RWPE2 (cell line): Measurements from ENCODE around the gene MOCS1.
A peak's percentile ranks its signal among the peaks of the same experiment; 100 is the strongest.

Experiments used
- ATAC-seq: fragments of 200-7000 bp; cut with Tn5 transposase; 3 replicates; pipeline ENCODE4 v1.9.1; 2021; ENCODE audit warnings: low read depth
- DNase-seq: peaks from one replicate; pipeline ENCODE4 v3.0.0-alpha.2; 2020; ENCODE audit warnings: low spot score
- H3K27ac ChIP-seq: fragments of 450-650 bp; 2 replicates; pipeline ENCODE4 v1.5.1; 2017; ENCODE audit warnings: mild to moderate bottlenecking; ENCODE audit not compliant: poor library complexity, severe bottlenecking
- H3K27me3 ChIP-seq: fragments of 250-450 bp; sonication (Bioruptor Pico); 2 replicates; pipeline ENCODE4 v1.5.1; 2021; ENCODE audit warnings: mild to moderate bottlenecking, moderate library complexity; ENCODE audit not compliant: insufficient read depth, poor library complexity, severe bottlenecking
- H3K36me3 ChIP-seq: fragments of 250-450 bp; sonication (Bioruptor Pico); 2 replicates; pipeline ENCODE4 v1.5.1; 2020; ENCODE audit warnings: low read depth, mild to moderate bottlenecking, moderate library complexity
- H3K4me1 ChIP-seq: fragments of 250-450 bp; sonication (Bioruptor Pico); 2 replicates; pipeline ENCODE4 v1.5.1; 2021; ENCODE audit warnings: mild to moderate bottlenecking, moderate library complexity; ENCODE audit not compliant: insufficient read depth, poor library complexity, severe bottlenecking
- H3K4me3 ChIP-seq: fragments of 250-450 bp; sonication (Bioruptor Pico); 2 replicates; pipeline ENCODE4 v1.5.1; 2021; ENCODE audit warnings: mild to moderate bottlenecking, moderate library complexity; ENCODE audit not compliant: severe bottlenecking
- H3K9me3 ChIP-seq: fragments of 250-450 bp; sonication (Bioruptor Pico); 2 replicates; pipeline ENCODE4 v1.5.1; 2021; ENCODE audit warnings: mild to moderate bottlenecking, moderate library complexity; ENCODE audit not compliant: severe bottlenecking
- CTCF ChIP-seq: fragments of 450-650 bp; IDR thresholded peaks from one replicate; pipeline ENCODE4 v1.5.1; 2017; ENCODE audit warnings: mild to moderate bottlenecking, moderate library complexity; ENCODE audit not compliant: poor library complexity, severe bottlenecking

Gene MOCS1

GRCh38 chr6:39937686-39938333 lies 3.5 kb upstream of the MOCS1 start:
- no peak overlapping the region for H3K27ac ChIP-seq
- no peak for ATAC-seq
- no peaks in the 10 kb centered on the region for H3K27me3 ChIP-seq
- DNase-seq, result no peak
- no peaks in the 10 kb centered on the region for H3K9me3 ChIP-seq
- no peaks in the 10 kb centered on the region for H3K36me3 ChIP-seq
- no peak overlapping the region for H3K4me3 ChIP-seq
- H3K4me1 ChIP-seq, result peaks cover 3% of the 10 kb centered on the region
- no peak for TF ChIP-seq CTCF

GRCh38 chr6:39936857-39937256 lies 2.6 kb upstream of the MOCS1 start:
- H3K4me1 ChIP-seq, result peaks cover 3% of the 10 kb centered on the region
- H3K27me3 ChIP-seq, result no peaks in the 10 kb centered on the region
- no peak for TF ChIP-seq CTCF
- no peak overlapping the region for H3K27ac ChIP-seq
- H3K36me3 ChIP-seq, result no peaks in the 10 kb centered on the region
- H3K9me3 ChIP-seq, result no peaks in the 10 kb centered on the region
- no peak overlapping the region for H3K4me3 ChIP-seq
- DNase-seq, result no peak
- no peak for ATAC-seq

- Histone ChIP-seq H3K27me3 (no peaks in the 10 kb centered on the region), H3K9me3 (no peaks in the 10 kb centered on the region), H3K4me3 (no peak overlapping the region), H3K27ac (no peak overlapping the region), H3K4me1 (peaks cover 6% of the 10 kb centered on the region), H3K36me3 (no peaks in the 10 kb centered on the region)
- TF ChIP-seq CTCF, result no peak
- ATAC-seq (no peak), DNase-seq (no peak)
Measured at GRCh38 chr6:39935241-39935640, 979 bp upstream of the MOCS1 start.

- DNase-seq (no peak), ATAC-seq (no peak)
- Histone ChIP-seq H3K4me3 (peak overlapping the region; percentile 78), H3K4me1 (peaks cover 11% of the 10 kb centered on the region), H3K9me3 (no peaks in the 10 kb centered on the region), H3K27me3 (no peaks in the 10 kb centered on the region), H3K36me3 (no peaks in the 10 kb centered on the region), H3K27ac (no peak overlapping the region)
- no peak for TF ChIP-seq CTCF
Measured at GRCh38 chr6:39933669-39934130, 562 bp downstream of the MOCS1 start.

- H3K4me1 ChIP-seq, result peaks cover 11% of the 10 kb centered on the region
- no peak overlapping the region for H3K27ac ChIP-seq
- ATAC-seq (no peak), DNase-seq (no peak)
- H3K9me3 ChIP-seq, result peaks cover 2% of the 10 kb centered on the region
- no peaks in the 10 kb centered on the region for H3K36me3 ChIP-seq
- TF ChIP-seq CTCF, result no peak
- H3K27me3 ChIP-seq, result no peaks in the 10 kb centered on the region
- H3K4me3 ChIP-seq, result no peak overlapping the region
Measured at GRCh38 chr6:39932386-39932910, 1.8 kb downstream of the MOCS1 start.
